Hepatic stellate cell (primary cell): ENCODE results near the gene ZNF638.

Experiments
- DNase-seq: peaks from one replicate; pipeline ENCODE4 v3.0.0; 2011; ENCODE audit warnings: low spot score

ZNF638 gene

GRCh38 chr2:71336802-71337201 is 5.2 kb downstream of the ZNF638 start:
- no peak for DNase-seq

- DNase-seq = no peak
Observed at GRCh38 chr2:71337776-71338175, 6.2 kb downstream of the ZNF638 start.

- no peak for DNase-seq
Observed at GRCh38 chr2:71339685-71340084, 8.1 kb downstream of the ZNF638 start.

- DNase-seq = no peak
Observed at GRCh38 chr2:71340176-71340575, 8.6 kb downstream of the ZNF638 start.

- DNase-seq = no peak
Observed at GRCh38 chr2:71341645-71342044, 10.1 kb downstream of the ZNF638 start.

GRCh38 chr2:71346065-71346464 is 14.5 kb downstream of the ZNF638 start:
- no peak for DNase-seq

- DNase-seq = no peak
Observed at GRCh38 chr2:71347517-71347916, 15.9 kb downstream of the ZNF638 start.

- no peak for DNase-seq
Observed at GRCh38 chr2:71348302-71348701, 16.7 kb downstream of the ZNF638 start.

- no peak for DNase-seq
Observed at GRCh38 chr2:71353248-71353647, 21.7 kb downstream of the ZNF638 start.

GRCh38 chr2:71358931-71359671 is 27.5 kb downstream of the ZNF638 start:
- no peak for DNase-seq

GRCh38 chr2:71360434-71360975 is 28.9 kb downstream of the ZNF638 start:
- no peak for DNase-seq

GRCh38 chr2:71361631-71362030 is 30.0 kb downstream of the ZNF638 start:
- no peak for DNase-seq

GRCh38 chr2:71362447-71362846 is 30.9 kb downstream of the ZNF638 start:
- no peak for DNase-seq

GRCh38 chr2:71370015-71370414 is 38.4 kb downstream of the ZNF638 start:
- no peak for DNase-seq

GRCh38 chr2:71372042-71372441 is 40.5 kb downstream of the ZNF638 start:
- no peak for DNase-seq

GRCh38 chr2:71379086-71379485 is 47.5 kb downstream of the ZNF638 start:
- DNase-seq = no peak

- DNase-seq = no peak
Observed at GRCh38 chr2:71380665-71381064, 49.1 kb downstream of the ZNF638 start.

GRCh38 chr2:71385012-71385411 is 53.4 kb downstream of the ZNF638 start:
- peak; percentile 29 for DNase-seq

GRCh38 chr2:71388214-71388613 is 56.6 kb downstream of the ZNF638 start:
- DNase-seq = no peak

GRCh38 chr2:71389384-71390072 is 57.9 kb downstream of the ZNF638 start:
- no peak for DNase-seq

- DNase-seq = no peak
Observed at GRCh38 chr2:71393216-71393615, 61.6 kb downstream of the ZNF638 start.

GRCh38 chr2:71395471-71395870 is 63.9 kb downstream of the ZNF638 start:
- no peak for DNase-seq

- no peak for DNase-seq
Observed at GRCh38 chr2:71402427-71402826, 70.8 kb downstream of the ZNF638 start.
